ENCODE measurements around the gene TRHDE.

TRHDE gene

GRCh38 chr12:72521326-72521725 is 249.2 kb downstream of the TRHDE start:
- H3K4me3 ChIP-seq (replicated peaks; ENCODE audit: low read depth, low read length) = no peak overlapping the region
- no peak for TF ChIP-seq CTCF (IDR thresholded peaks at IDR 0.05; ENCODE audit: low read length, missing control alignments)
- DNase-seq (ENCODE audit: low read depth) = no peak

GRCh38 chr12:72522411-72522810 is 250.2 kb downstream of the TRHDE start:
- H3K4me3 ChIP-seq (replicated peaks; ENCODE audit: low read depth, low read length) = no peak overlapping the region
- TF ChIP-seq CTCF (IDR thresholded peaks at IDR 0.05; ENCODE audit: low read length, missing control alignments) = no peak
- DNase-seq (ENCODE audit: low read depth) = no peak

GRCh38 chr12:72523754-72524153 is 251.6 kb downstream of the TRHDE start:
- DNase-seq (ENCODE audit: low read depth) = no peak
- no peak for TF ChIP-seq CTCF (IDR thresholded peaks at IDR 0.05; ENCODE audit: low read length, missing control alignments)
- no peak overlapping the region for H3K4me3 ChIP-seq (replicated peaks; ENCODE audit: low read depth, low read length)

- TF ChIP-seq CTCF (IDR thresholded peaks at IDR 0.05; ENCODE audit: low read length, missing control alignments) = no peak
- no peak for DNase-seq (ENCODE audit: low read depth)
- no peak overlapping the region for H3K4me3 ChIP-seq (replicated peaks; ENCODE audit: low read depth, low read length)
Measured at GRCh38 chr12:72535212-72535990, 263.2 kb downstream of the TRHDE start.

- TF ChIP-seq CTCF (IDR thresholded peaks at IDR 0.05; ENCODE audit: low read length, missing control alignments) = no peak
- no peak for DNase-seq (ENCODE audit: low read depth)
Measured at GRCh38 chr12:72540811-72541210, 268.6 kb downstream of the TRHDE start.

GRCh38 chr12:72543777-72544467 is 271.8 kb downstream of the TRHDE start:
- TF ChIP-seq CTCF (IDR thresholded peaks at IDR 0.05; ENCODE audit: low read length, missing control alignments) = no peak
- DNase-seq (ENCODE audit: low read depth) = no peak

More at GRCh38 chr12:72540811-72541210, 268.6 kb downstream of the TRHDE start:
- no peak overlapping the region for H3K4me3 ChIP-seq (replicated peaks; ENCODE audit: low read depth, low read length)

More at GRCh38 chr12:72543777-72544467, 271.8 kb downstream of the TRHDE start:
- no peak overlapping the region for H3K4me3 ChIP-seq (replicated peaks; ENCODE audit: low read depth, low read length)

Measured in fibroblast of pulmonary artery (primary cell).